Activated T-helper 1 cell treated with Interleukin-2 at 50 U/mL for 16 hours (primary cell): Measurements from ENCODE around the gene MKI67.
"Not testable (repeated sequence)": the region's sequence is repeated elsewhere in the genome, so short reads cannot be mapped to it uniquely, and the experiment has no call there.

Experiments used
- DNase-seq: peaks from one replicate; pipeline ENCODE4 v3.0.0-alpha.2; 2020; ENCODE audit warnings: low read depth

MKI67 gene, protein sequence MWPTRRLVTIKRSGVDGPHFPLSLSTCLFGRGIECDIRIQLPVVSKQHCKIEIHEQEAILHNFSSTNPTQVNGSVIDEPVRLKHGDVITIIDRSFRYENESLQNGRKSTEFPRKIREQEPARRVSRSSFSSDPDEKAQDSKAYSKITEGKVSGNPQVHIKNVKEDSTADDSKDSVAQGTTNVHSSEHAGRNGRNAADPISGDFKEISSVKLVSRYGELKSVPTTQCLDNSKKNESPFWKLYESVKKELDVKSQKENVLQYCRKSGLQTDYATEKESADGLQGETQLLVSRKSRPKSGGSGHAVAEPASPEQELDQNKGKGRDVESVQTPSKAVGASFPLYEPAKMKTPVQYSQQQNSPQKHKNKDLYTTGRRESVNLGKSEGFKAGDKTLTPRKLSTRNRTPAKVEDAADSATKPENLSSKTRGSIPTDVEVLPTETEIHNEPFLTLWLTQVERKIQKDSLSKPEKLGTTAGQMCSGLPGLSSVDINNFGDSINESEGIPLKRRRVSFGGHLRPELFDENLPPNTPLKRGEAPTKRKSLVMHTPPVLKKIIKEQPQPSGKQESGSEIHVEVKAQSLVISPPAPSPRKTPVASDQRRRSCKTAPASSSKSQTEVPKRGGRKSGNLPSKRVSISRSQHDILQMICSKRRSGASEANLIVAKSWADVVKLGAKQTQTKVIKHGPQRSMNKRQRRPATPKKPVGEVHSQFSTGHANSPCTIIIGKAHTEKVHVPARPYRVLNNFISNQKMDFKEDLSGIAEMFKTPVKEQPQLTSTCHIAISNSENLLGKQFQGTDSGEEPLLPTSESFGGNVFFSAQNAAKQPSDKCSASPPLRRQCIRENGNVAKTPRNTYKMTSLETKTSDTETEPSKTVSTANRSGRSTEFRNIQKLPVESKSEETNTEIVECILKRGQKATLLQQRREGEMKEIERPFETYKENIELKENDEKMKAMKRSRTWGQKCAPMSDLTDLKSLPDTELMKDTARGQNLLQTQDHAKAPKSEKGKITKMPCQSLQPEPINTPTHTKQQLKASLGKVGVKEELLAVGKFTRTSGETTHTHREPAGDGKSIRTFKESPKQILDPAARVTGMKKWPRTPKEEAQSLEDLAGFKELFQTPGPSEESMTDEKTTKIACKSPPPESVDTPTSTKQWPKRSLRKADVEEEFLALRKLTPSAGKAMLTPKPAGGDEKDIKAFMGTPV (N-terminal part only)

DNA sequence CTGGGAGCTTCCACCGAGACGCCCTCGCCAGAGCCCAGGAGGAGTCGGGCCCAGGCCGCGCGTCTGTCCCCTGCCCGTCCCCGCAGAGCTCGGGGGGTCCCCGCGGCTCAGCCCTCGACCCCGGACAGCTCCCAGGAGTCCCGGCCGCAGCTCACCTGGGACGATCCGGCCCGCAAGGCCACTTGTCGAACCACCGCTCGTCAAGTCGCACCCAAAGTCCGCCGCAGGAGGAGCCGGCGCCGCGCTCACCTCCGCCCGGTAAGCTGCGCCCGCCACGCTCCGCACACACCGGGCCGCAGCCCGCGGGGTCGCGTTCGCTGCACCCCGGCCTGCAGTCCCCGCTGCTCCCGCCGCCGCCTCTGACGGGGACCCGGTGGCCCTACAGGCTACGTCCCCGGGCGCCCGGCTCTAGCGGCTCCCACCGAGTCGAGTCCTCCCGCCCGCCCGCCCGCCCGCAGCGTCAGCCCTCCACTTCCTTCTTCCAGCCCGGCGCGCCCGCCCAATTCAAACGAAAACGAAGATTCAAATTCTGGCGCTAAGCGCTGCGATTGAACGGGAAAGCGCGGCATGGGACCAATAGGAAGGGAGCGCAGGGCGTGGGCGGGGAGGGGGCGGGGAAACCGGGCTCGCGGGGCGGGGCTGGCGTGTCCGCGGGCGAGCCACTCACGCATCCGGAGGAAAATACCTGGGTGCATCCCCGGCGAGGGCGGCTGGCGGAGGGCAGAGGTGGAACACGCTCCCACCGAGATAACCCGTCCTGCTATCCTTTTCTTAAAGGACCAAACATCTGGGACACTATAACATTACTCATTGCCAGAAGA lies at the start of gene MKI67:
TSS of gene MKI67 (minus strand) at position 480 of the 821 bp plus-strand sequence. CDS start 756 bp downstream, outside the sequence.
- peak; percentile 80 for DNase-seq

- DNase-seq: no peak
Measured at GRCh38 chr10:128174581-128175559, 48.6 kb upstream of the MKI67 start.

DNA sequence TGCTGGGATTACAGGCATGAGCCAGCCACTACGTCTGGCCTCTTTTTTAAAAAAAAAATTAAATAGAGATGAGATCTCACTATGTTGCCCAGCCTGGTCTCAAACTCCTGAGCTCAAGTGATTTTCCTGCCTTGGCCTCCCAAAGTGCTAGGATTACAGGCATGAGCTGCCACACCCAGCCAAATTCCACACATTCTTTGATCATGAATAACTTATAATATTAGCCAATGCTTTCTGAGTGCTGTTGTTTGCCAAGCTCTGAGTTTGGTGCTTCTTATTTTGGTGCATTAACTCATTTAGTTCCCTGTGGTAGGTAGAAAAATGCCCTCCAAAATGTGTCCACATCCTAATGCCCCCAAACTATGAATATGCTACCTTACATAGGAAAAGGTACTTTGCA lies 47.2 kb upstream of the MKI67 start:
- DNase-seq: no peak

GRCh38 chr10:128172756-128173155 lies 46.5 kb upstream of the MKI67 start:
- no peak for DNase-seq

GRCh38 chr10:128169811-128170379 lies 43.7 kb upstream of the MKI67 start:
- DNase-seq: no peak

DNA sequence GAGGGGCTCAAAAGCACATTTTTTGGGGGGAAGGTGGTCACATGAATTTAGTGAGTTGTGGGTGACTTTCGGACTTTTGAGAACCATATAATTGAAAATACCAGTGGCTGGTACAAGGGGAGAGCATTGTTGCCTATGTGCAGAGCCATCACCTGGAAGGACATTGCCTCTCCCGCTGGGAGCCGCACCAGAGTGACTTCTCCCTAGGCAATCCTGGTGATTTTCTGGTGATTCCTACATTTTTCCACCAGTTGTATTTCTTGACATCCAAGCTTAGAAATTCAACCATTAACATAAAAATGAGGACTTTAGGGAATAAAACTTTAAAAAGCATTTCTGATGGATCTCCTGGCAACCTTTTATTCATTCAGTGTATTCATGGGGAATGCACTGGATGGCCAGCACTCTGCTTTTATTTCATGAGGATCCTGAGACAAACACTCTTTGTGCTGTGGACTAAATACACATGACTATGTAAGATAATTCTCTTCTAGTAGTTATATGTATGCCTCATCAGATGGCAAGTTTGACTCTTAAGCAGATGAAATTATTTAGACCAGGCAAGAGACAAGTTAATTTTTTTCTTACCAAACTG lies 41.8 kb upstream of the MKI67 start:
- no peak for DNase-seq

DNA sequence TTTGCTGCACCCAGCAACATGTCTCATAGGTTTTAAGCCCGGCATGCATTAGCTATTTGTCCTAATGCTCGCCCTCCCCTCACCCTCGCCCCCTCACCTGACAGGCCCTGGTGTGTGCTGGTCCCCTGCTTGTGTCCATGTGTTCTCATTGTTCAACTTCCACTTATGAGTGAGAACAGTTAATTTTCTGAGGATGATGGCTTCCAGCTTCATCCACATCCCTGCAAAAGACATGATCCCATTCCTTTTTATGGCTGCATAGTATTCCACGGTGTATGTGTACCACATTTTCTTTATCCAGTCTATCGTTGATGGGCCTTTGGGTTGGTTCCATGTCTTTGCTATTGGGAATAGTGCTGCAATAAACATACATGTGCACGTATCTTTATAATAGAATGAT lies 40.9 kb upstream of the MKI67 start:
- DNase-seq: not testable (repeated sequence)

DNA sequence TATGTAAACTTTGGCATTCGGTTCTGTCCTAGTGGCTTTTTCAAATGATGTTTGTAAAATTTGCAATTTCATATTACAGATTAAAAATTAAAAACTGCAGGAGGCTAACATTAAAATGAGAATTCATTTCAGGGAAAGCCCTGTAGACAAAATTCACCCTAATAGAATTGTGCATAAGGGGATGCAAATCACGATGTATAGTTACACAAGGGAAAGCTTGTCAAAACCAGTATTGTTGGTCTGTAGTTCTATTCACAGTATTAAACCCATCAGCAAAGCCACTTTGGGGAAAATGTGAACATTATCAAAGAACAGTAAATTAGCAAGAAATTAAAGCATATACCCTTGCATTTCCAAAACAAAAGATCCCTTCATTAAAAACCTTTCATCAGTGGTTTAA lies 39.9 kb upstream of the MKI67 start:
- no peak for DNase-seq

DNA sequence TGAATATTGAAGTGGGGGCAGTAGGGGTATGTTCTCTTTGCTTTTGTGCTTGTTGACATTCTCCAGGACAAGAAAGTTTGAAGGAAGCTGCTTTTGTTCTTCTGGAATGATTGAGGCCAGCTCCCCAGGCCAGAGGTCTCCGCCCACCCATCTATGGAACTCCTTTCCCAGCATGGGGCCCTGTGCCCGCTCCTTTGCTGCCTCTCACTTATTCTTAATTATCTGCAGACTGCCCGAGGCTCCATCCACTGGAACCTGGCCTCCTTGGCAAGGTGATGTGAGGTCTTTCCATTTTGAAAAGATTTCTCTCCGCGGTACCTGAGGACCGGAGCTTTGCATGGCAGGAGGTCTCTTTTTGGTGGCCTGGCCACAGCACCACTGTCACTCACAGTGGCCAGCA lies 39.3 kb upstream of the MKI67 start:
- DNase-seq: no peak

DNA sequence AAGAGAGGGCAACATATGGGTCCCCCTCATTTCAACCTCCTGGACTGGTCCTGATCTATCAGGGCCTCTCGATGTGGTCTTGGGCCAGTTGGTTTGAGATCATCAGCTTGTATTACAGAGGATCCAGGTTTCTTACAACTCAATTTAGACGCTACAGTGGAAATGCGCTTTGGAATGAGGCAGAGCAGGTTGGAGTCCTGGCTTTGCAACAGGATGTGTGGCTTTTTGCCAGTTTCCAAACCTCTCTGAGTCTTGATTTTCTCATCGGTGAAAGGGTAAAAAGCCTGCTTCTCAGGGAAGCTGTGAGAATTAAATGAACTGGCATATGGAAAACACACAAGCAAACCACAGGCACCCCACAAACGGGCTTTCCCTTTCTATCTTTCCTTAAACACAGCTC lies 37.5 kb upstream of the MKI67 start:
- DNase-seq: no peak

GRCh38 chr10:128161031-128161430 lies 34.8 kb upstream of the MKI67 start:
- no peak for DNase-seq

- DNase-seq: no peak
Measured at GRCh38 chr10:128160297-128160711, 34.1 kb upstream of the MKI67 start.

- no peak for DNase-seq
Measured at GRCh38 chr10:128158021-128158795, 32.0 kb upstream of the MKI67 start.

DNA sequence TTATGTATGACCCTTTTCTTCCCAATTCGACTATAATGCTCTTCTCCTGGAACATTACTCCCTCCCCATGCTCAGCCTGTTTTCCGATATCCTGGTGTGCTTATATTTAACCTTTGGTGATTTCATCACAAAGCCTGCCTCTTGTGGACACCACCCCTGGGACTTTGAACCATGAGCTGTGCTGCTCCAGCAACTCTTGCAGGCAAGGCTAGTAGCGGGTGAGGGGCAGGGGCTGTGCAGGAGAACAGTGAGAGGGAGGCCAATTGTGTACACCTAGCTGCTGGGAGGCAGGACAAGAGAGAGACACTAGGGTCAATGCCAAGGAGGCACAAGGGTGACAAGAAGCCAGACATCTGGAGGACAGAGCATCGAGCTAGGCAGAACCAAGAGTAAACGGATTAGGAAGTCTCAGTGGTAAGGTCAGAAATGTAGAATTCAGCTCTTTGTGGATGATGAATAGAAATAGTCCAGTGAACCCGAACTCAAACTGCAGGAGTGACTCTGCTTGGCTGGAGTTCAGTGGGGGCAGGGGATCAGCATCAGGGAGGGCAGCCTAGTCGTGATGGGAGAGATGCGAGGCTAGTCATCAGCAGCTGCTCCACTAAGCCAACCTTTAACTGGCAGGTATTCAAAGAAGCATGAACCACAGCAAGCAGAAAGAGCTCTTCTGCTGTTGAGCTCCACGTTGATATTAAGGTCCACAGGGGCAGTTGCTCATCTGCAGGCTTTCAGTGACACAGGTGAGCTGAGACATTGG lies 31.0 kb upstream of the MKI67 start:
- DNase-seq: no peak

- no peak for DNase-seq
Measured at GRCh38 chr10:128152741-128153580, 26.7 kb upstream of the MKI67 start.

GRCh38 chr10:128151031-128151430 lies 24.8 kb upstream of the MKI67 start:
- DNase-seq: no peak

DNA sequence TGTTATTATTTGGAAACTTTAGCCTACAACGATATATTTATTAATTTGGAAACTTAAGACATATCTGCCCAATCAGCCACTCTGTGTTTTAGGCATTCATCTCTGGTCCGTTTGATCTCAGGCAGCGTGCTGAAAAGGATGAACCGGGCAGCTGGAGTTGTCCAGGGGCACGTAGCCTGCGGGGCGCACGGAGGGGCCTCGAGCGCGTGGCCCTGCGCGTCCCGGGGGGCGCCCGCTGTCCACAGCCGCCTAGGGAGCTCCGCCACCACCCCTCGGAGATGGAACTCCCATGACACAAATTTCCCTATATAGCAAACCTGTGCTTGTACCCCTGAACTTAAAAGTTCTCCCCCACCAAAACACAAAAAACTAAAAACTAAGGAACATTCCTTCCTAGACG lies 24.3 kb upstream of the MKI67 start:
- DNase-seq: no peak
